ENCODE measurements around the gene GRAMD2B.

DNA sequence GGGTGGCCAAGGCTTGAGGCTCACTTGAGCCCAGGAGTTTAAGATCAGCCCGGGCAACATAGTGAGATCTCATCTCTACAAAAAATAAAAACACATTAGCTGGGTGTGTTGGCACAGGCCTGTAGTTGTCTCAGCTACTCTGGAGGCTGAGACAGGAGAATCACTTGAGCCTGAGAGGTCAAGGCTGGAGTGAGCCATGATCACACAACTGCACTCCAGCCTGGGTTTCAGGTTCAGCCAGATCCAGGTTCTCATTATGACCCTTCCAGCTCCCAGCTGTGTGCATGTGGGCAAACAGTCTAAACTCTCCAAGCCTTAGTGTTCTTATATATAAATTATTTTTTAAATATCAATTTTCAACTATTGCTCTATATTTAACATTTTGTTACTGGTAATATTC is 103.9 kb downstream of the GRAMD2B start:
- no peak for TF ChIP-seq POLR2A (IDR thresholded peaks at IDR 0.05; ENCODE audit: low read length)
- no peak for TF ChIP-seq GATA1 (IDR thresholded peaks at IDR 0.05; ENCODE audit: low read depth, low read length)
